H1 (cell line): ENCODE measurements around the gene OSTC. TPM values are rescaled to one million over a fixed set of nuclear protein-coding genes. Genes with fewer than 3 reads are reported as not detected.

Experiments
- ATF2 ChIP-seq: IDR thresholded peaks from 2 replicates; pipeline ENCODE4 v1.6.1; 2012; ENCODE audit warnings: low read length, inconsistent platforms
- NANOG ChIP-seq: IDR thresholded peaks from 2 replicates; pipeline ENCODE4 v1.6.1; 2011; ENCODE audit warnings: low read length, low read depth, mild to moderate bottlenecking, inconsistent platforms; ENCODE audit not compliant: insufficient read depth, poor library complexity, severe bottlenecking
- POLR2A ChIP-seq, 2 experiments: IDR thresholded peaks; 1 replicate in 1 of 2; 2 replicates in 1 of 2; pipeline ENCODE4 v1.6.1; 2011; ENCODE audit warnings: low read depth in 2 of 2, low read length in 2 of 2, mild to moderate bottlenecking in 2 of 2; ENCODE audit errors: control extremely low read depth in 1 of 2
- RAD21 ChIP-seq, 2 experiments: IDR thresholded peaks in 1 of 2; conservative IDR thresholded peaks in 1 of 2; 2 replicates each; pipeline ENCODE4 v1.6.1; 2011; ENCODE audit warnings: low read depth in 2 of 2, low read length in 2 of 2, improper control_type of control experiment in 1 of 2, inconsistent platforms in 1 of 2, mild to moderate bottlenecking in 1 of 2, moderate library complexity in 1 of 2
- RXRA ChIP-seq: IDR thresholded peaks from 2 replicates; pipeline ENCODE4 v1.6.1; 2011; ENCODE audit warnings: low read depth, mild to moderate bottlenecking, low read length, moderate library complexity; ENCODE audit not compliant: insufficient read depth
- YY1 ChIP-seq: IDR thresholded peaks from 2 replicates; pipeline ENCODE4 v1.6.1; 2011; ENCODE audit warnings: low read depth, mild to moderate bottlenecking, low read length
- polyA plus RNA-seq, 7 experiments: library from polyadenylated mRNA; depleted of rRNA in 3 of 7; stranded (reverse) in 5 of 7; unstranded in 2 of 7; fragments of >200 nt in 5 of 7; fragments of 200-250 nt in 2 of 7; gene quantifications; 1 replicate in 5 of 7; 2 replicates in 1 of 7; 4 replicates in 1 of 7; pipeline versions ENCODE4 v1.2.1 to v1.2.3, GENCODE V29; 2011 to 2013; ENCODE audit warnings: missing spikeins in 2 of 7, mixed read lengths in 2 of 7
- total RNA-seq: library from RNA; stranded (reverse); fragmentation: NEBNext Ultra II Directional; extraction: Animal tissue kit (Norgen Biotek cat#: 25700); gene quantifications from 2 replicates; pipeline ENCODE4 v1.2.1, GENCODE V29; 2021

Gene OSTC
- total and polyA plus RNA-seq, 2 of the 8 experiments (the other 6 are each of a cell fraction or from before 2014, with no cell fraction given): 165 to 176 TPM

DNA sequence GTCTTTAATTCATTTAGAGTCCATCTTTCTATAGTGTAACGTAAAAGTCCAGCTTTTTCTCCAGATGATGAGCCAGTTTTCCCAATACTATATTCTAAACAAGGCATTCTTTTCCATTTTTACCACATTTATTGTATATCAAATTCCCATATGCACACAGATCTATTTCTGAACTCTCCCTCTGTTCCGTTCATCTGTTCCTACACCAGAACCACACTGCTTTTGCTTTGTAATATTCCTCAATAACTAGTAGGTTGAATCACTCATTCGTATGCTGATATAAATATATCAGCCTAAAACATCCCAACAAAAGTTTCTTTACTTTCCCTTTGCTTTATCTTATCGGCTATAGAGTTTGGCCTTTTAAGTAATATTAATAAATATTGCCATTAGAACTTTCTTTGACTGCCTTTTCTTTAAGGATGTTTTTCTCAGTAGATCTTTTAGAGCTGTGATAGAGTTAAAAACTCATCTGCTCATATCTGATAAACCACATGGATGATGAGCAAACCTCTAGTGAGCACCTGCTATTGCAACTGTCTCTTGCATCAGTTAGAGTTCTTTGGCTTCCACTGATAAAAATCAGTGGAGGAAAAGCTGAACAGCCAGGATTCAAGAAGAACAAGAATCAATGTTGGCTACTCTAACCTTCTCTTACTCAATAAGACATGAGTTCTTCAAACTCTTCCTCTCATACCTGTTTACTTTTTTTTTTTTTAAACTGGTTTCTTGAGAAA, 43.2 kb upstream of the OSTC start (continued):
- TF ChIP-seq ATF2: no peak
- TF ChIP-seq NANOG: no peak
- no peak for TF ChIP-seq RXRA
- no peak for TF ChIP-seq POLR2A (IDR thresholded peaks at IDR 0.05; ENCODE audit: control extremely low read depth in 1 of 2, low read depth in 2 of 2, low read length in 2 of 2)
- TF ChIP-seq YY1: no peak
- no peak for TF ChIP-seq RAD21 (IDR thresholded peaks at IDR 0.05 in 1 of 2, conservative IDR thresholded peaks at IDR 0.05 in 1 of 2; ENCODE audit: low read depth in 2 of 2, low read length in 2 of 2)
